C4-2B (cell line): Measurements from ENCODE around the gene RASGEF1C.

Source experiments
- CTCF ChIP-seq: fragments of 450-650 bp; conservative IDR thresholded peaks from 2 replicates; pipeline ENCODE4 v1.5.1; 2017; ENCODE audit warnings: mild to moderate bottlenecking
- ZFX ChIP-seq: fragments of 450-650 bp; IDR thresholded peaks from 2 replicates; pipeline ENCODE4 v1.6.1; 2017

DNA sequence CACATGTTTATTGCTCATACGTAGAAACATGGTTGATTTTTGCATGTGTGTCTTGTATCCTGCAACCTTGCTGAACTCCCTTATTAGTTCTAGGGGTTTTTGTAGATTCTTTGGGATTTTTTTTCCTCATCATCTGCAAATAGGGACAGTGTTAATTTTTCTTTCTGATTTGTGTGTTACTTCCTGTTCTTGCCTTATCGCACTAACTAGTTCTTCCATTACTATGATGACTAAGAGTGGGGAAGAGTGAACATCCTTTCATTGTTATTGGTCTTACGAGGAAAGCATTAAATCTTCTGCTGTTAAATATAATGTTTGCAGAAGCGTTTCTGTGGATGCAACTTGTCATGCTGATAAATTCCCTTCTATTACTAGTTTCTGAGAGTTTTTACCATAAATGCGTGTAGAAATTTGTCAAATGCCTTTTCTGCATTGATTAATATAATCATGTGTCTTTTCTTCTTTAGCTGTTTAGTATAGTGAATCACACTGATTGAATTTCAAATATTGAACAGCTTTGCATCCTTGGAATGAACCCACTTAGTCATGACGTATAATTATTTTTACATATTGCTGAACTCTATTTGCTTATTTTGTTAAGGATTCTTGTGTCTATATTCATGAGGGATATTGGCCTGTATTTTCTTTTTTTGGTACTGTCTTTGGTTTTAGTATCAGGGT, 105.4 kb downstream of the RASGEF1C start:
- no peak for TF ChIP-seq CTCF
- no peak for TF ChIP-seq ZFX
